WERI-Rb-1 (cell line): ENCODE data around the gene KCNH8.

Experiments used
- DNase-seq: peaks from one replicate; pipeline ENCODE4 v3.0.0-alpha.2; 2020
- H3K27ac ChIP-seq: fragments of 250-450 bp; sonication (Bioruptor Pico); 2 replicates; pipeline ENCODE4 v1.5.1; 2020; ENCODE audit warnings: mild to moderate bottlenecking, moderate library complexity
- H3K27me3 ChIP-seq: fragments of 250-450 bp; sonication (Bioruptor Pico); 2 replicates; pipeline ENCODE4 v1.5.1; 2021; ENCODE audit warnings: mild to moderate bottlenecking, low read depth, moderate library complexity; ENCODE audit not compliant: insufficient read depth, severe bottlenecking
- H3K36me3 ChIP-seq: fragments of 250-450 bp; sonication (Bioruptor Pico); 2 replicates; pipeline ENCODE4 v1.5.1; 2020; ENCODE audit warnings: mild to moderate bottlenecking, moderate library complexity
- H3K4me3 ChIP-seq: 2 replicates; pipeline ENCODE4 v1.5.1; 2011; ENCODE audit warnings: low read depth, mild to moderate bottlenecking, control low read depth, low read length
- H3K9me3 ChIP-seq: fragments of 250-450 bp; sonication (Bioruptor Pico); 2 replicates; pipeline ENCODE4 v1.5.1; 2021; ENCODE audit warnings: mild to moderate bottlenecking, moderate library complexity; ENCODE audit not compliant: severe bottlenecking
- CTCF ChIP-seq: IDR thresholded peaks from 2 replicates; pipeline ENCODE4 v1.5.1; 2011; ENCODE audit warnings: low read depth, mild to moderate bottlenecking, control low read depth, inconsistent platforms, low read length

Gene KCNH8

DNA sequence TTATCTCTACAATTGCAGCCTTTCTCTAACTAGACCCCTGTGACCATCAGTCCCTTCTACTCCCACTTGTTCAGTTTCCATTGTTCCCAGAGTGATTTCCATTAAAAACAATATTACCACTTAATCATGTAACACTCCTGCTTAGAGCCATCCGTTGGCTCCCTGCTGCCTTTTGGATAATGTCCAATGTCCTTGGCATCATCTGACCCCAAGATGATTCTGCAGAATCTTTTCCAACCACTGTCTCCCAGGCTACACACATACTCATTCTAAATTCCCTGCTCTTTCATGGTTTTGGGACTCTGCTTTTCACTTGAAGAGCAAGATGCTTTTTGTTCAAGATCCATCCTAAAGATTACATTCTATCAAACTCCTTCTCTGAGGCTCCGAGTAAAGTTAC, 7.1 kb downstream of the KCNH8 start:
- Histone ChIP-seq H3K36me3 (no peaks in the 10 kb centered on the region), H3K27ac (no peak overlapping the region), H3K9me3 (no peaks in the 10 kb centered on the region), H3K4me3 (no peak overlapping the region), H3K27me3 (no peaks in the 10 kb centered on the region)
- no peak for TF ChIP-seq CTCF
- no peak for DNase-seq

DNA sequence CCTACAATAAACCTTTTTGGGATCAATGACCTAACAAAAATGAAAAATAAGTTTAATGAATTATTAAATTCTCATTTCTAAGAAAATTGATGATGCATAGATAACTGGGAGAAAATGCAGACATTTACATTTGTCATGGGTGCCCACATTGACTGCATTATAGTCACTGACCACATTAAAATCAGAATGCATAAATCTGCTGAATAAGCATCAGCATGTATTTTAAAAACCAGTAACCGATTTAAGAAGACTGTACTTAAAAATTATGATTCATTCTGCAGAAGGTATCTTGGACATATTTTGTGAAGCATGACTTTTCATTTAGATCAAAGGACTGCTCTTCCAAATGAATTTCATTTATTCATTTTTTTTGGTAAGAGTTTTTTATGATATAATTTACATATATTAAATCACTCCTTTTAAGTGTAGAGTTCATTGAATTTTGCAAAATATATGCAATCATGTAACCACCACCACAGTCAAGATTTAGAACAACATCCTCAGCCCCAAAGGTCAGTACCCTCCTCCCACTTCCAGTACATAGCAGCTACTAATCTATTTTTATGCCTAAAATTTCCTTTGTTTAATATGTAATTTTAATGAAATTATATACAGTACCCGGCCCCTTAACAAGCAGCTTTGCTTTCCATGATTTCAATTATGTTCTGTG, 11.8 kb downstream of the KCNH8 start:
- Histone ChIP-seq H3K4me3 (no peak overlapping the region), H3K36me3 (no peaks in the 10 kb centered on the region), H3K27me3 (no peaks in the 10 kb centered on the region), H3K9me3 (no peaks in the 10 kb centered on the region), H3K27ac (no peak overlapping the region)
- no peak for TF ChIP-seq CTCF
- DNase-seq = no peak

- Histone ChIP-seq H3K27ac (no peak overlapping the region), H3K4me3 (no peak overlapping the region), H3K36me3 (no peaks in the 10 kb centered on the region), H3K9me3 (no peaks in the 10 kb centered on the region), H3K27me3 (no peaks in the 10 kb centered on the region)
- DNase-seq = no peak
- TF ChIP-seq CTCF = no peak
Measured at GRCh38 chr3:19165654-19166053, 17.3 kb downstream of the KCNH8 start.

GRCh38 chr3:19171794-19172193, 23.5 kb downstream of the KCNH8 start:
- TF ChIP-seq CTCF = no peak
- H3K4me3 ChIP-seq = no peak overlapping the region
- H3K27me3 ChIP-seq = no peaks in the 10 kb centered on the region
- H3K9me3 ChIP-seq = no peaks in the 10 kb centered on the region
- no peak overlapping the region for H3K27ac ChIP-seq
- DNase-seq = no peak
- H3K36me3 ChIP-seq = no peaks in the 10 kb centered on the region

- Histone ChIP-seq H3K27ac (no peak overlapping the region), H3K9me3 (no peaks in the 10 kb centered on the region), H3K36me3 (no peaks in the 10 kb centered on the region), H3K27me3 (no peaks in the 10 kb centered on the region), H3K4me3 (no peak overlapping the region)
- no peak for DNase-seq
- TF ChIP-seq CTCF = no peak
Measured at GRCh38 chr3:19173945-19174344, 25.6 kb downstream of the KCNH8 start.

DNA sequence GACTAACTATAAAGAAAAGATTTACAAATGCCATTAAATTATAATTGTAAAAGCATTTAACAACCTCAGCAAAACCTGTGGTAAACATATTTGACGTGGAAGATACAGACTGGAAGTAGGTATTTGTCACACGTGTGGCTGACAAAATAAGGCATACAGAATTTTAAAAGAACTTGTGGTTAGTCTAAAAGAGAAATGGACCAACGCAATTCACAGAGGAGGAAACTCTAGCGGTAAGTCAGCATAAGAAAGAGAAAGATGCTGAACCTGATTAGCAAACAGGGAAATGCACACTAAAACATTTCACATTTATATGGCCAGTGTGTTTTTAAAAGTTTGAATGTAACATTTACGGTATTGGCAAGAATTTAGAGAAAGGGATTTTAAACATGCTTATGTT, 35.3 kb downstream of the KCNH8 start:
- Histone ChIP-seq H3K27me3 (no peaks in the 10 kb centered on the region), H3K9me3 (no peaks in the 10 kb centered on the region), H3K36me3 (no peaks in the 10 kb centered on the region), H3K27ac (no peak overlapping the region), H3K4me3 (no peak overlapping the region)
- DNase-seq = no peak
- TF ChIP-seq CTCF = no peak
